Mesendoderm (in vitro differentiated cells): ENCODE measurements around the gene P2RX2.

ENCODE experiments used
- DNase-seq: peaks from one replicate; pipeline ENCODE4 v3.0.0; 2013
- H2AK5ac ChIP-seq: 2 replicates; pipeline ENCODE4 v1.6.1; 2013; ENCODE audit warnings: low read length, inconsistent platforms
- H2BK120ac ChIP-seq: 2 replicates; pipeline ENCODE4 v1.6.1; 2013; ENCODE audit warnings: low read depth, mild to moderate bottlenecking, low read length, moderate library complexity, mixed read lengths
- H2BK15ac ChIP-seq: replicated peaks from 2 replicates; pipeline ENCODE4 v1.6.1; 2013; ENCODE audit warnings: low read depth, mild to moderate bottlenecking, moderate library complexity
- H2BK5ac ChIP-seq: 2 replicates; pipeline ENCODE4 v1.6.1; 2013; ENCODE audit warnings: low read length, inconsistent platforms
- H3K18ac ChIP-seq: 2 replicates; pipeline ENCODE4 v1.6.1; 2013; ENCODE audit warnings: mild to moderate bottlenecking, low read length, mixed read lengths
- H3K23ac ChIP-seq: one replicate; pipeline ENCODE4 v1.6.1; 2013; ENCODE audit warnings: low read length
- H3K27ac ChIP-seq: 2 replicates; pipeline ENCODE4 v1.5.1; 2013; ENCODE audit warnings: low read depth, mild to moderate bottlenecking, inconsistent platforms, low read length, moderate library complexity
- H3K27me3 ChIP-seq: 2 replicates; pipeline ENCODE4 v1.6.1; 2013; ENCODE audit warnings: low read length, control low read depth, mild to moderate bottlenecking, inconsistent platforms; ENCODE audit not compliant: insufficient read depth, poor library complexity
- H3K36me3 ChIP-seq: 2 replicates; pipeline ENCODE4 v1.6.1; 2013; ENCODE audit warnings: low read length, inconsistent platforms; ENCODE audit not compliant: control insufficient read depth, insufficient read depth
- H3K4ac ChIP-seq: one replicate; pipeline ENCODE4 v1.6.1; 2013; ENCODE audit warnings: low read depth, mild to moderate bottlenecking, low read length, moderate library complexity
- H3K4me1 ChIP-seq: 2 replicates; pipeline ENCODE4 v1.6.1; 2013; ENCODE audit warnings: low read depth, low read length, inconsistent platforms; ENCODE audit not compliant: control insufficient read depth
- H3K4me2 ChIP-seq: 2 replicates; pipeline ENCODE4 v1.6.1; 2013; ENCODE audit warnings: low read length
- H3K4me3 ChIP-seq: 2 replicates; pipeline ENCODE4 v1.5.1; 2013; ENCODE audit warnings: mild to moderate bottlenecking, low read length
- H3K56ac ChIP-seq: one replicate; pipeline ENCODE4 v1.6.1; 2013; ENCODE audit warnings: low read length
- H3K79me1 ChIP-seq: 2 replicates; pipeline ENCODE4 v1.6.1; 2013; ENCODE audit warnings: low read length, inconsistent platforms
- H3K79me2 ChIP-seq: 2 replicates; pipeline ENCODE4 v1.6.1; 2013; ENCODE audit warnings: mild to moderate bottlenecking, low read length; ENCODE audit not compliant: control insufficient read depth, insufficient read depth
- H3K9ac ChIP-seq: 2 replicates; pipeline ENCODE4 v1.6.1; 2013; ENCODE audit warnings: low read length, inconsistent platforms
- H4K5ac ChIP-seq: one replicate; pipeline ENCODE4 v1.6.1; 2013; ENCODE audit warnings: low read length
- H4K8ac ChIP-seq: one replicate; pipeline ENCODE4 v1.6.1; 2013; ENCODE audit warnings: low read depth, mild to moderate bottlenecking, control low read depth, low read length, moderate library complexity
- WGBS: extraction: QIAGEN DNeasy Blood & Tissue Kit; methylation state at CpG from one replicate; pipeline ENCODE4 v1.1.7; 2013; ENCODE audit warnings: low lambda C conversion rate, missing lambda C conversion rate; ENCODE audit not compliant: insufficient coverage; ENCODE audit errors: extremely low coverage; 5-methylcytosine and 5-hydroxymethylcytosine counted together

The P2RX2 gene

DNA sequence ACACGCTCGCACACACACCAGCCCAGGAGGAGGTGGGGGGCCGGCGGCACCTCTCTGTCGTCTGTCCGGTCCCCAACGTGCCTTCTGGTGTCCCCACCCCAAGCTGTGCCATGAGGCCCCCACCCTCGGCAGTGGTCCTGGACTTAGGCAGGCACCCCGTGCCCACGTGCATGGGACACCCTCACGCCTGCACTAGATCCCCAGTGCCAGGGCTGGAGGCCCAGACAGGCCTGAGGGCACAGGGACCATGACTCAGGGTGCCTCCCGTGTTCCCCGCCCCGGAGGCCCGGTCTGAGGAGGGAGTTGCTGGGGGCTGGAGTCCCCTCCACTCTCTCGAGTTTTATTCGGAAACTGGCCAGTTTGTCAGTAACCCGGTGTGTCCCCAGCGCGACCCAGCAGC, 47.0 kb upstream of the P2RX2 start:
- no CpG with 5 or more reads among the region's 20 CpGs for WGBS
- Histone ChIP-seq H3K4me1 (no peaks in the 10 kb centered on the region), H3K56ac (no peak overlapping the region), H3K18ac (no peak overlapping the region), H3K27ac (no peak overlapping the region), H2BK15ac (no peak overlapping the region), H3K79me2 (no peaks in the 10 kb centered on the region), H3K4me3 (no peak overlapping the region), H3K23ac (no peak overlapping the region), H3K27me3 (no peaks in the 10 kb centered on the region), H3K36me3 (no peaks in the 10 kb centered on the region), H2AK5ac (no peak overlapping the region), H3K79me1 (no peaks in the 10 kb centered on the region), H4K5ac (no peak overlapping the region), H4K8ac (no peak overlapping the region), H3K9ac (no peak overlapping the region), H3K4me2 (no peak overlapping the region), H2BK120ac (no peak overlapping the region), H3K4ac (no peak overlapping the region), H2BK5ac (no peak overlapping the region)
- no peak for DNase-seq

DNA sequence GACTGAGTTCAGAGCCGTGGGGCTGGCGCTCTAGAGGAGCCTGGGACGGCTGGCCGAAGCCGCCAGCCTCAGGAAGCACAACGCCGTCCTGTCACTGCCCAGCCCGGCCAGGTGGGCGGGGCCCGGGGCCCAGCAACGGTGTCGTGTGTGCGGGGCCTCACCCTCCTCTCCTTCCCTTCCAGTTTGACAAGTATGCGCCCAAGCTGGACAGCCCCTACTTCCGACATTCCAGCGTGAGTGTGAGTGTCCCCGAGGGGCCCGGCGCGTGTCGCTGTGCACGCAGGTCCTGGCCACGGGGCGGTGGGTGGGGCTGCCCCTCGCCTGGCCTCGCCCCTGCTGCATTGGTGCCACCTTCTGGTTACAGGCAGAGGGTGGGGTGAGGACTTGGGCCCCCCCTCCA, 46.5 kb upstream of the P2RX2 start:
- H3K27ac ChIP-seq = no peak overlapping the region

DNA sequence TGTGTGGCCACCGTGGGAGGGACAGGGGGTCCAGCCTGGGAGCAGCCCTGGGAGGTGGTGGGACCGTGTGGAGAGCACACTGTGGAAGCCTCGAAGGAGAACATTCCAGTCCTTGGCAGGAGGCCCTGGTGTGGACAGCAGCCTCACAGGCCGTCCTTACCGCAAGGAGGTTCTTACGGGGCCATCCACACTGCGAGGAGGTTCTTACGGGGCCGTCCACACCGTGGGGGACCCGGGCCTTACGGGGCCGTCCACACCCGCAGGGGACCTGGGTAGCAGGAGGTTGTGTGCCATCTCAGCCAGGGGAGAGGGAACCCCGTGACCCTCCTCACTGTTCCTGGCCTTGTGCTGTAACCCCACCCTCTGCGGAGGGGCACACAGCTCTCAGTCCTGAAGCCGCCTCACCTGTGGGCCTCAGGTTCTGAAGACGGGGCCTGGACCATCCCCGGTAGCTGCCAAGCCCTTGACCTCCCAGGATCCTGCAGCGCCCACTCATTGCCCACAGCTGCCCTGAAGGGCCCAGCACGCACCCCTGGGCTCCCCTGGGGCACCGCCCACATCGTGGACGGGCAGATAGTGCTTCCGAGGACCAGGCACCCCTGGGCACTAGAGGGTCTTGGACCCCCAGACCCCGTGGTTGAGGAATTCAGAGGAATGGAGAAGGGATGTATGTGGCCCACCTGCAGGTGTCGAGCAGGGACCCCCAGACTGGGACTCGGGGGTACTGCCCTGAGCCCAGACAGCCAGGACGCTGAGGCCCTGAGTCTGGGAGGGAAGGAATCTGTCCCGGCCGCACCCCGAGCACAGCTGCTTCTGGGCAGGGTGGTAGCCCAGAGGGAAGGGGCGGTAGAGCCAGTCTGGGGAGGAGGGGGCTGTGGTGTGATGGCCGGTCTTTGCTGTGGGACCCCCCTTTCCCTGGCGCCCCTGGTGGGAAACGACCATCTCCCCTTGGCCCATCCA, 45.5 kb upstream of the P2RX2 start:
- H3K27ac ChIP-seq = no peak overlapping the region
- no peak overlapping the region for H2BK15ac ChIP-seq
- no peak overlapping the region for H3K4me3 ChIP-seq
- DNase-seq = no peak
- H4K5ac ChIP-seq = no peak overlapping the region
- H3K56ac ChIP-seq = no peak overlapping the region
- H2BK120ac ChIP-seq = no peak overlapping the region
- H3K9ac ChIP-seq = no peak overlapping the region
- H2AK5ac ChIP-seq = no peak overlapping the region
- WGBS = no CpG with 5 or more reads among the region's 36 CpGs
- no peak overlapping the region for H2BK5ac ChIP-seq
- no peak overlapping the region for H3K18ac ChIP-seq
- no peaks in the 10 kb centered on the region for H3K27me3 ChIP-seq
- no peaks in the 10 kb centered on the region for H3K79me2 ChIP-seq
- H3K36me3 ChIP-seq = peaks cover 3% of the 10 kb centered on the region
- no peak overlapping the region for H3K4ac ChIP-seq
- H3K4me2 ChIP-seq = no peak overlapping the region
- no peak overlapping the region for H4K8ac ChIP-seq
- no peaks in the 10 kb centered on the region for H3K79me1 ChIP-seq
- H3K23ac ChIP-seq = no peak overlapping the region
- no peaks in the 10 kb centered on the region for H3K4me1 ChIP-seq

More for the DNA sequence above, 46.5 kb upstream of the P2RX2 start:
- Histone ChIP-seq H4K8ac (no peak overlapping the region), H3K79me2 (no peaks in the 10 kb centered on the region), H3K79me1 (no peaks in the 10 kb centered on the region), H3K23ac (no peak overlapping the region), H3K4me2 (no peak overlapping the region), H3K27me3 (no peaks in the 10 kb centered on the region), H2BK120ac (no peak overlapping the region), H4K5ac (no peak overlapping the region), H3K4ac (no peak overlapping the region), H2BK5ac (no peak overlapping the region), H3K18ac (no peak overlapping the region), H3K56ac (no peak overlapping the region), H3K4me1 (no peaks in the 10 kb centered on the region), H2BK15ac (no peak overlapping the region), H2AK5ac (no peak overlapping the region), H3K36me3 (no peaks in the 10 kb centered on the region), H3K9ac (no peak overlapping the region), H3K4me3 (no peak overlapping the region)
- DNase-seq = no peak
- WGBS = no CpG with 5 or more reads among the region's 26 CpGs

DNA sequence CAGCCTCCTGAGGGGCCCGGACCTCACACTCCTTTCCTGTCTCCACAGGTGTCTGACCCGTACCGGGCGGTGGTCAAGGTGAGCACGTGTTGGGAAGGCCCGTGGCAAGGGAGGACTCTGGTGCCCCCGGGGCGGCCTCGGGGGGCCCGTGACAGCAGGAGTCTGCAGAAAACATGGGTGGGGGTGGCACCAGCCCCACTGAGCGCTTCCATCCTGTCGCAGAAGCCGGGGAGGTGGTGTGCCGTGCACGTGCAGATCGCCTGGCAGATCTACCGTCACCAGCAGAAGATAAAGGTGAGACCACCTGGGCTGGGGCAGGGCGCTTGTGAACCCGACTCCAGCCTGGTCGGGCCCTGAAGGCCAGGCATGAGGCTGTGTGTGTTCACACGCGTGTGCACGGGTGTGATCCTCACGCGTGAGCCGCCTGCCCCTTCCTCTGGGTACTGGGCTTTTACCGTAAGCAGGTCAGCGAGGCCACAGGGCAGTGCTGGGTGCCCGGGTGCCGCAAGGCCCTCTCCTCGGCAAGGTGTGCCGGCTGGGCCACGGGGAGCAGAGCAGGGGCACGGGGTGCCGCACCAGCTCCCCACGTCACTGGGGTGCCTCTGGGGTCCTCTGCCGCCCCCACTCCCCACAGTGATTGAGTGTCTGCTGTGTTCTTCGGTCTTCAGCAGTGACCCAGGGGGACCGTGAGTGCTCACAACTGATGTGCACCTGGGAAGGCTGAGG, 44.1 kb upstream of the P2RX2 start:
- H3K27ac ChIP-seq = no peak overlapping the region
- DNase-seq = no peak
- H2BK5ac ChIP-seq = no peak overlapping the region
- no peak overlapping the region for H3K4ac ChIP-seq
- no peak overlapping the region for H3K4me3 ChIP-seq
- no peak overlapping the region for H4K8ac ChIP-seq
- no peak overlapping the region for H3K56ac ChIP-seq
- no peaks in the 10 kb centered on the region for H3K27me3 ChIP-seq
- no peaks in the 10 kb centered on the region for H3K4me1 ChIP-seq
- WGBS = no CpG with 5 or more reads among the region's 39 CpGs
- H3K4me2 ChIP-seq = no peak overlapping the region
- no peak overlapping the region for H3K18ac ChIP-seq
- no peak overlapping the region for H4K5ac ChIP-seq
- no peak overlapping the region for H2BK15ac ChIP-seq
- H3K79me2 ChIP-seq = no peaks in the 10 kb centered on the region
- no peak overlapping the region for H2AK5ac ChIP-seq
- no peak overlapping the region for H3K9ac ChIP-seq
- peaks cover 3% of the 10 kb centered on the region for H3K36me3 ChIP-seq
- H3K79me1 ChIP-seq = no peaks in the 10 kb centered on the region
- no peak overlapping the region for H3K23ac ChIP-seq
- H2BK120ac ChIP-seq = no peak overlapping the region

DNA sequence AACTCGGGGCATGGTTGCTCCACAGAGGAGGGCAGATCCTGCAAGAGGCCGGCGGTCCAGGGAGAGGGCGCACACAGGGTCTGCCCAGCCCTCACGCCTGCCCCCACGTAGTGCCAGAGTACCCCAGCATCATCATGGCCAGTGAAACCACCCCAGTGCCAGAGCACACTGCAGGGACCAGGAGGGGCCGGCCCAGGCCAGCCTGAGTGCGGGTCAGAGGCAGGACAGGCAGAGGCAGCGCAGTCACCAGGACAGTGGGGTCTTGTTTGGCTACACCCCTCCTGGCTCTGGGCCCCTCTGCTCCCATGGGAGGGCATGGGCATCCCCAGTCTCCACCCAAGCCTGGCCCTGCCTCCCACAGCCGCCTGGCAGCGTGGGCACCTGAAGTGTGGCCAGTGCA, 42.9 kb upstream of the P2RX2 start:
- Histone ChIP-seq H3K4me2 (no peak overlapping the region), H2BK15ac (no peak overlapping the region), H3K23ac (no peak overlapping the region), H3K4me3 (no peak overlapping the region), H2BK5ac (no peak overlapping the region), H3K18ac (no peak overlapping the region), H3K4ac (no peak overlapping the region), H2BK120ac (no peak overlapping the region), H3K79me1 (no peaks in the 10 kb centered on the region), H3K4me1 (no peaks in the 10 kb centered on the region), H4K5ac (no peak overlapping the region), H3K9ac (no peak overlapping the region), H3K36me3 (peaks cover 3% of the 10 kb centered on the region), H3K56ac (no peak overlapping the region), H3K79me2 (no peaks in the 10 kb centered on the region), H2AK5ac (no peak overlapping the region), H3K27me3 (no peaks in the 10 kb centered on the region), H3K27ac (no peak overlapping the region), H4K8ac (no peak overlapping the region)
- DNase-seq = no peak
- no CpG with 5 or more reads among the region's 11 CpGs for WGBS
